Activated naive CD8-positive, alpha-beta T cell treated with anti-CD3 and anti-CD28 coated beads, Interleukin-2, amount 10 ng/mL, durations not matched to agents 7 days and 5 days (primary cell): Measurements from ENCODE around the gene SERP1. TPM values are rescaled to one million over a fixed set of nuclear protein-coding genes. Genes with fewer than 3 reads are reported as not detected.

Experiments
- ATAC-seq: fragments of 150-1000 bp; cut with Tn5 transposase; one replicate; pipeline ENCODE4 v1.10.0; 2021; ENCODE audit warnings: low read depth, moderate library complexity
- POLR2A ChIA-PET: fragments of 350-600 bp; sonication (Branson Sonifier 250); formaldehyde crosslinking; loops from one replicate; lab custom pipeline; 2021; ENCODE audit warnings: antibody characterized with exemption; lab: Charles Lee
- DNase-seq: peaks from one replicate; pipeline ENCODE4 v3.0.0; 2021
- H3K27ac Mint-ChIP-seq: one replicate; pipeline ENCODE4 v1.8.0; 2022; ENCODE audit warnings: mild to moderate bottlenecking, mixed read lengths
- H3K27me3 Mint-ChIP-seq: one replicate; pipeline ENCODE4 v1.8.0; 2022; ENCODE audit warnings: mild to moderate bottlenecking, moderate library complexity, mixed read lengths
- H3K36me3 Mint-ChIP-seq: one replicate; pipeline ENCODE4 v1.8.0; 2021; ENCODE audit warnings: mild to moderate bottlenecking, mixed read lengths
- H3K4me1 Mint-ChIP-seq: one replicate; pipeline ENCODE4 v1.8.0; 2021; ENCODE audit warnings: mixed read lengths
- H3K4me3 Mint-ChIP-seq: one replicate; pipeline ENCODE4 v1.8.0; 2022; ENCODE audit warnings: mild to moderate bottlenecking, moderate library complexity, mixed read lengths
- H3K9me3 Mint-ChIP-seq: one replicate; pipeline ENCODE4 v1.8.0; 2021; ENCODE audit warnings: mixed read lengths
- total RNA-seq, 2 experiments: library from RNA; stranded (reverse); gene quantifications; one replicate each; pipeline ENCODE4 v1.2.3, GENCODE V29; 2021

Gene SERP1
- total RNA-seq, 2 experiments from 2014 or later = 89.4 to 89.8 TPM

DNA sequence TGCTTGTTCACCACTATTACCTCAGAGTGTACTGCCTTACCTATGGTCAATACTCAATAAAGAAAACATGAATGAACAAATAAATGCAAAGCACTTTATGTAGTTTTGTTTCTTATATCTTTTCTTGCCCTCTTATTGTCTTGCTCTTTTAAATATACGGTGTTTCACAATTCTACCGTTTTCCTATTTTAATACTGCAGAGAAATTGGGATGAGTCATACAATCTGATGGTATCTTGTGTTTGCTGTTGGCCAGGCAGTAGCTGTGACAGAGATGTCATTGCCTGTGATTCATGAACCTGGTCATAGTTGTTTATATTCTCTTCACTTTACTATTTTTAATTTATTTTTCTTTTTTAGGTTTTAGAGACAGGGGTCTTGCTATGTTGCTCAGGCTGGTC is 48.3 kb downstream of the SERP1 start:
- Mint-ChIP-seq H3K27ac (no peak overlapping the region), H3K9me3 (peaks cover 6% of the 10 kb centered on the region)
- POLR2A ChIA-PET = no interaction called here

DNA sequence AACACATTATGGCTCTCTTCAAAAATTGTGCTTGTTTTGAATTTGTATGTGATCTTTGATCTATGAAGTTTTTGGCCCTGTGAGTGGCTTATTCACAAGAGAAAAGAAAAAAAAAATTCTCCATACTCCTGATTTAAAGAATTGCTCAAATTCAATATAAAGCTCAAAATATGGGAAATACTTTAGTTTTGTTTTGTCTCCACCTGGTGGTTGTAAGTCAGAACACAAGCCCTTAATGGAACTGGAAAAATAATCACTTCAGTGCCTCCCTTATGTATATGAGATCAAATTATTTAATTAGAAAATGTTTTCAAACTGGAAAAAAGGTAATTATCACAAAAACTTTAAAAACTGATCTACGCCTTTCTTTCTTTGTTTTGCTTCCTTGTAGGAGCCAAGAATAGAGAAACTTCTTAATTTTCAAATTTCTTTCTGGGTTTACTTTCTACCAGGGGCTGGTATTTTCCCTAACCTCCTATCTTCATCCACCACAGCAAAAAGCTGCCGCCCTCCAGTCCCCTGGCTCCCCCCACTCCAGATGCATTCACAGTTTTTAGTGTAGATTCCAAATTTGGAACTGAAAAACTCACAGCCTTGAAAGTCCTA is 50.6 kb downstream of the SERP1 start:
- no peaks in the 10 kb centered on the region for H3K4me1 Mint-ChIP-seq
- no peaks in the 10 kb centered on the region for H3K36me3 Mint-ChIP-seq
- no peak for DNase-seq
- H3K9me3 Mint-ChIP-seq = no peaks in the 10 kb centered on the region
- H3K27ac Mint-ChIP-seq = no peak overlapping the region
- ATAC-seq = peak; percentile 52
- no peaks in the 10 kb centered on the region for H3K27me3 Mint-ChIP-seq
- no peak overlapping the region for H3K4me3 Mint-ChIP-seq
- POLR2A ChIA-PET = interaction anchor here (0.6 to 1.0 kb wide), 2 partner anchors 84 to 86 kb away, joined by 3 to 4 read pairs; no protein-coding TSS in a partner anchor

More for the DNA sequence above, 48.3 kb downstream of the SERP1 start:
- Mint-ChIP-seq H3K27me3 (no peaks in the 10 kb centered on the region), H3K4me3 (no peak overlapping the region), H3K4me1 (no peaks in the 10 kb centered on the region), H3K36me3 (peaks cover 5% of the 10 kb centered on the region)
- no peak for ATAC-seq
- no peak for DNase-seq

DNA sequence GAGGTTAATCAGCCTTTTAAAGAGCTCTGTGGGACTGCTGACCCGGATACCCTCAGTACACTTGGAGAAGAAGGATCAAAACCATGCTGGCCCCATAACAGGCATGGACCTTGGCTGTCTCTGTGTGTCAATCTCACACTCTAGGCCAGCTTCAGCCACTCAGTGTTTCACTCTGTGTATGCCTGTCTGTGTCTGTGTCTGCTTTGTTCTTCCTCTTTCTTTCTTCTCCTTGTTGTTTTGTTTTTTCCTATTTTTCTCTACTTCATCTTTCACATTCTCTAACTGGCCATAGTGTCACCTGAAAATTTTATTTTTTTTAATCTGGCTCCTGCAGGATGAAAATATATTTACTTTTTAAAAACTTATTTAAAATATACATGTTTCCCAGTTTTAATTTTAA is 51.1 kb downstream of the SERP1 start:
- POLR2A ChIA-PET = interaction anchor here (1.0 kb wide), 1 partner anchor 84 kb away, joined by 3 read pairs; no protein-coding TSS in a partner anchor
- Mint-ChIP-seq H3K27ac (no peak overlapping the region), H3K4me3 (no peak overlapping the region), H3K27me3 (no peaks in the 10 kb centered on the region), H3K9me3 (no peaks in the 10 kb centered on the region), H3K4me1 (no peaks in the 10 kb centered on the region), H3K36me3 (no peaks in the 10 kb centered on the region)
- DNase-seq (no peak), ATAC-seq (no peak)

DNA sequence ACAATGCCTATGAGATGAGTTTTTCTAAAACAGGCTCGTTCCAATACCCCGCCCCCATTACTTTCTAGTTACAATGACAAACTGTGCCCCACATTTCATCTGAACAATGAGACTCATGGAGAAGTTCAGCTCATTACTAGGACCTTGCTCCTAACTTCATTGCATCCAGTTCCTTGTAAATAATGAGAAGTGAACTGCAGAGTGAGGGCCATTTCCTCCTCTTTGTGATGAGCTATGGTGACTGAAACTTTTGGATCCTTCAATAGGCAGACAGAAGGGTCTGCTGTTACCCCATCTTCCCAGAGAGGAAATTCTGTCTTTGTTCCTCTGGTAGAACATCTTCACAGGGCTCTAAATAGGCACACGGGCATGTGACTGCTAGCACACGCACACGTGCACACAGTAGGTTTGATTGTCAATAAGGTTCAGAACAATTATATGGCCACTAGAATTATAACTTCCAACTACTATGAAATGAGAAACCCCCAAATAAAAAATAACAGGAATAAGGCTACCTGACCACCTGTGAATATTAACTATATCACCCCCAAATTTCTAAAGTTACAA is 51.8 kb downstream of the SERP1 start:
- no peaks in the 10 kb centered on the region for H3K4me1 Mint-ChIP-seq
- H3K9me3 Mint-ChIP-seq = no peaks in the 10 kb centered on the region
- no peaks in the 10 kb centered on the region for H3K36me3 Mint-ChIP-seq
- ATAC-seq (no peak), DNase-seq (no peak)
- no peaks in the 10 kb centered on the region for H3K27me3 Mint-ChIP-seq
- POLR2A ChIA-PET = interaction anchor here (0.7 kb wide), 1 partner anchor 806 kb away, joined by 6 read pairs; no protein-coding TSS in a partner anchor
- no peak overlapping the region for H3K27ac Mint-ChIP-seq
- no peak overlapping the region for H3K4me3 Mint-ChIP-seq

Other genes starting within 250 kb of the SERP1 start
- gene TSC22D2, start 138.2 kb downstream of the SERP1 start, total RNA-seq = 10 to 100 TPM; 15.5 to 15.8 TPM
- gene EIF2A, start 291 bp upstream of the SERP1 start, total RNA-seq = 10 to 100 TPM; 82.2 to 84.2 TPM
- gene SELENOT, start 56.8 kb upstream of the SERP1 start, total RNA-seq = 10 to 100 TPM; 92.5 to 94.2 TPM
- under 1 TPM in 1 of 2 experiments, not detected in 1; 0.23 TPM for gene ERICH6, start 157.4 kb upstream of the SERP1 start, total RNA-seq
- gene SIAH2, start 216.7 kb upstream of the SERP1 start, total RNA-seq = 10 to 100 TPM; 28.3 TPM